ENCODE results near the gene NGEF.

DNA sequence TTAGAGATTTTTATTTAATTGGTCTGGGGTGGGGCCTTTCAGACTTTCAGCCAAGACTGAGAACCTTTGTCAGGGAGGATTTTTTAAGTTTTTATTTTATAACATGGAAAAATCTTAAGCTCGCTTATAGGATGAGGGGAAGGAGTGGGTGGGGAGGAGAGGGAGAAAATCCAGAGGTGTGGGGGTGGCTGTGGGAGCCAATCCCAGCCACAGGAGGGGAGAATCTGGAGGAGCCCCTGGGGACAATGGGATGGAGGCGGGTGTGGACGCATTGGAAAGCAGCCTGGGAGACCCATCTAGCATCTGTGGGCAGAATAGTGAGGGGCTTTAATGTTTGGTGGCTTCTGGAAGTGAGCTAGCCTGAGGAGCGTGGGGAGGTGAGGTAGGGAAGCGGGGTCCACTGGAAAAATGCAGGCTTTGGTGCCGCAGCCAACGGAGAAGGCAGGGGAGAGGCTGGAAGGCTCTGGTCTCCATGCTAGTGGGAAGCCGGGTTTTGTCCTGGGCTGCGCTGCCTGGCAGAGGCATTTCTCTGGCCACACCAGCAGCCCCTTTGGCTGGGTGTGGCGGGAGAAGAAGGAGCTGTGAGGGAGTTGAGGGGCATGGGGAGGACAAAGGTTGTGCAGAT, 35.6 kb upstream of the NGEF start:
- TF ChIP-seq, protein P1, sequence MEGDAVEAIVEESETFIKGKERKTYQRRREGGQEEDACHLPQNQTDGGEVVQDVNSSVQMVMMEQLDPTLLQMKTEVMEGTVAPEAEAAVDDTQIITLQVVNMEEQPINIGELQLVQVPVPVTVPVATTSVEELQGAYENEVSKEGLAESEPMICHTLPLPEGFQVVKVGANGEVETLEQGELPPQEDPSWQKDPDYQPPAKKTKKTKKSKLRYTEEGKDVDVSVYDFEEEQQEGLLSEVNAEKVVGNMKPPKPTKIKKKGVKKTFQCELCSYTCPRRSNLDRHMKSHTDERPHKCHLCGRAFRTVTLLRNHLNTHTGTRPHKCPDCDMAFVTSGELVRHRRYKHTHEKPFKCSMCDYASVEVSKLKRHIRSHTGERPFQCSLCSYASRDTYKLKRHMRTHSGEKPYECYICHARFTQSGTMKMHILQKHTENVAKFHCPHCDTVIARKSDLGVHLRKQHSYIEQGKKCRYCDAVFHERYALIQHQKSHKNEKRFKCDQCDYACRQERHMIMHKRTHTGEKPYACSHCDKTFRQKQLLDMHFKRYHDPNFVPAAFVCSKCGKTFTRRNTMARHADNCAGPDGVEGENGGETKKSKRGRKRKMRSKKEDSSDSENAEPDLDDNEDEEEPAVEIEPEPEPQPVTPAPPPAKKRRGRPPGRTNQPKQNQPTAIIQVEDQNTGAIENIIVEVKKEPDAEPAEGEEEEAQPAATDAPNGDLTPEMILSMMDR (IDR thresholded peaks at IDR 0.05) = no peak
- no peak for TF ChIP-seq EZH2 (IDR thresholded peaks at IDR 0.05)

Measured in neural progenitor cell (in vitro differentiated cells).